ENCODE data around the gene WDR17. TPM values are rescaled to one million over a fixed set of nuclear protein-coding genes. Genes with fewer than 3 reads are reported as not detected.

Gene WDR17
- total RNA-seq, 1 donor from 2014 or later = 0.50 TPM

DNA sequence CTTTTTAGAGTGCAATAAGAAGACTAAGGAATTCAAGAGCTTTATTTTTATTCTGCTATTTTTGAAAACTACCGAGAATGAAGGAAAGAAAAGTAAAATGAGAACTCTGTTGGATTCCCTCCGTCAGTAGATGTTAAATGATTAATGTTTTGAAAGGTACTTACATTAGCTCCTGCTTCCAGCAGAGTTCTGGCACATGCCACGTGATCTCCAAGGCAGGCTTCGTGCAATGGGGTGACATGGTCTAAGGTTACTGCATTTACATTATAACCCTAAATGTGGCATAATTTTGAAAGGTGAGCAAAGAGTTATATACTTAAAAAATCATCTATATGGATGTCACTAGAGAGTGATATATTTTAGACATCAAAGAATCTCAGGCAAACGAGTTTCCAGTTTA, 156.5 kb downstream of the WDR17 start:
- DNase-seq (ENCODE audit: low spot score) = no peak
- Mint-ChIP-seq H3K36me3 (ENCODE audit: low read depth) (no peaks in the 10 kb centered on the region), H3K4me3 (ENCODE audit: unreplicated experiment) (no peak overlapping the region), H3K4me1 (ENCODE audit: low read depth) (no peaks in the 10 kb centered on the region), H3K9me3 (ENCODE audit: low read depth) (no peaks in the 10 kb centered on the region), H3K27ac (ENCODE audit: unreplicated experiment) (no peak overlapping the region), H3K27me3 (ENCODE audit: low read depth) (no peaks in the 10 kb centered on the region)
- TF ChIP-seq, protein P1, sequence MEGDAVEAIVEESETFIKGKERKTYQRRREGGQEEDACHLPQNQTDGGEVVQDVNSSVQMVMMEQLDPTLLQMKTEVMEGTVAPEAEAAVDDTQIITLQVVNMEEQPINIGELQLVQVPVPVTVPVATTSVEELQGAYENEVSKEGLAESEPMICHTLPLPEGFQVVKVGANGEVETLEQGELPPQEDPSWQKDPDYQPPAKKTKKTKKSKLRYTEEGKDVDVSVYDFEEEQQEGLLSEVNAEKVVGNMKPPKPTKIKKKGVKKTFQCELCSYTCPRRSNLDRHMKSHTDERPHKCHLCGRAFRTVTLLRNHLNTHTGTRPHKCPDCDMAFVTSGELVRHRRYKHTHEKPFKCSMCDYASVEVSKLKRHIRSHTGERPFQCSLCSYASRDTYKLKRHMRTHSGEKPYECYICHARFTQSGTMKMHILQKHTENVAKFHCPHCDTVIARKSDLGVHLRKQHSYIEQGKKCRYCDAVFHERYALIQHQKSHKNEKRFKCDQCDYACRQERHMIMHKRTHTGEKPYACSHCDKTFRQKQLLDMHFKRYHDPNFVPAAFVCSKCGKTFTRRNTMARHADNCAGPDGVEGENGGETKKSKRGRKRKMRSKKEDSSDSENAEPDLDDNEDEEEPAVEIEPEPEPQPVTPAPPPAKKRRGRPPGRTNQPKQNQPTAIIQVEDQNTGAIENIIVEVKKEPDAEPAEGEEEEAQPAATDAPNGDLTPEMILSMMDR (IDR thresholded peaks at IDR 0.05) = no peak

DNA sequence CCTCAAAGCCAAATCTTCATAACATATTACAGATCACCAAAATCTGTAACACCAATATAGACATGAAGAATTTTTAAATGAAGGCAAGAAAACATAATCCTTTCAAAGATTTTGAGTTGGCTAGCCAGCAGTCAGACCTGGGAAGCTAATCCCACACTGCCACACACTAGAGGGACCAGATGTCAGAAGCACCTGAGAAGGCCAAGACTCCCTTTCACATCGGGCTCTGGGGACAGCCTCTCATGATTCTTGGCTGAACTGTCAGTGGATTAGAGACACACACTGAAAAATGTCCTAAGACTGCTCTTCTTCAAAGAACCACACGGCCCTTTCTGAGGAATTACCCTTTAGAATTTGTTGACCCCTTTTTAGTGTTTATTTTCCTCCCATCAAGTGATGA, 157.9 kb downstream of the WDR17 start:
- Mint-ChIP-seq H3K27ac (ENCODE audit: unreplicated experiment) (no peak overlapping the region), H3K4me3 (ENCODE audit: unreplicated experiment) (no peak overlapping the region)

DNA sequence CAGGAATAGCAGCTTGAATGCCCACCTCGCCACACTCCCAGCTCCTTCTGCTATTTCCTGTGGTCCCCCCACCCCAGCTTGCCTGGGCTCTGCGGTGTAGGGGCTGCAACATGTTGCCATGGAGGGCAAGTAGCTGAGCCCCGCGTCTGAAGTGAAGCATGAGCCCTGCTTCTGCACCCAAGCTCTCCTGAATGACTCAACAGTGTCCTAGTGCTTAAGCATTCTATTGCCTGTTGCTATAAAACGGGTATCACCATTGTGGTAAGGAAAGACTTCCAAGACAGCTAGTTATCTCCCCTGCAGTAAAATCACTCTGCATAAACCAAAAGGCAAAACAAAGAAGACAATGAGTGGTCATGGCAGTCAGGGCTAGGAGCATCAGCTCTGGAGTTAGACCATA, 161.1 kb downstream of the WDR17 start:
- TF ChIP-seq, protein P1 (IDR thresholded peaks at IDR 0.05) = no peak
- H3K27ac Mint-ChIP-seq (ENCODE audit: unreplicated experiment) = no peak overlapping the region
- no peak overlapping the region for H3K4me3 Mint-ChIP-seq (ENCODE audit: unreplicated experiment)
- no peaks in the 10 kb centered on the region for H3K9me3 Mint-ChIP-seq (ENCODE audit: low read depth)
- H3K27me3 Mint-ChIP-seq (ENCODE audit: low read depth) = no peaks in the 10 kb centered on the region
- no peak for DNase-seq (ENCODE audit: low spot score)
- peaks cover 6% of the 10 kb centered on the region for H3K4me1 Mint-ChIP-seq (ENCODE audit: low read depth)
- H3K36me3 Mint-ChIP-seq (ENCODE audit: low read depth) = no peaks in the 10 kb centered on the region

More for the DNA sequence above, 157.9 kb downstream of the WDR17 start:
- no peak for DNase-seq (ENCODE audit: low spot score)
- H3K4me1 Mint-ChIP-seq (ENCODE audit: low read depth) = no peaks in the 10 kb centered on the region
- H3K36me3 Mint-ChIP-seq (ENCODE audit: low read depth) = no peaks in the 10 kb centered on the region
- H3K27me3 Mint-ChIP-seq (ENCODE audit: low read depth) = no peaks in the 10 kb centered on the region
- TF ChIP-seq, protein P1 (IDR thresholded peaks at IDR 0.05) = no peak
- H3K9me3 Mint-ChIP-seq (ENCODE audit: low read depth) = no peaks in the 10 kb centered on the region

DNA sequence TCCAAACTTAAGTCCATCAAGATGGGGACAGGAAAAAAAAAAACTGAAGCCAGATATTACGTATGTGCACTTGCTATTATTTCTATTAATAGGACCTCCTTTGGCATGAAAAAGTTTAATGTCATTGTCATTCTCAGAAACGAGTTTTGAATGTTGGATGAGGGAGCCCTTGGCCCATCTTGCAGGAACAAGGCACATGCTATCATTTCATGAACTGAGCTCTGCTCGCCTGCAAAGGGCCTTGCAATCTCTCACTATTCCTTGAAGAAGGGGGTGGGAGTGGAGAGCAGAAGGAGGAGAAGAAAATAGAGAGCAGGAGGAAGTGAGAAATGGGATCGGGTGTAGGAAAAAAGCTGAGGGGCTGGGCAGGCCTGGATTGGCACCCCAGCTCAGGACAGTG, 164.0 kb downstream of the WDR17 start:
- Mint-ChIP-seq H3K36me3 (ENCODE audit: low read depth) (no peaks in the 10 kb centered on the region), H3K4me3 (ENCODE audit: unreplicated experiment) (no peak overlapping the region), H3K27ac (ENCODE audit: unreplicated experiment) (no peak overlapping the region), H3K4me1 (ENCODE audit: low read depth) (peaks cover 10% of the 10 kb centered on the region), H3K9me3 (ENCODE audit: low read depth) (no peaks in the 10 kb centered on the region), H3K27me3 (ENCODE audit: low read depth) (no peaks in the 10 kb centered on the region)
- TF ChIP-seq, protein P1 (IDR thresholded peaks at IDR 0.05) = no peak
- DNase-seq (ENCODE audit: low spot score) = no peak

Other genes with a start within 250 kb of the WDR17 start
- 0.49 TPM in 1 of 3 replicates, not detected in the others for gene SPATA4, start 129.7 kb downstream of the WDR17 start, total RNA-seq
- gene ASB5, start 203.4 kb downstream of the WDR17 start, total RNA-seq = 0.90 TPM in 1 of 3 replicates, not detected in the others